ENCODE data around the gene KAZN. TPM values are rescaled to one million over a fixed set of nuclear protein-coding genes. Genes with fewer than 3 reads are reported as not detected.
A peak's percentile ranks its signal among the peaks of the same experiment; 100 is the strongest.

The KAZN gene
- total and polyA plus RNA-seq, 8 donors: 1.2 to 50.7 (median 6.8) TPM

DNA sequence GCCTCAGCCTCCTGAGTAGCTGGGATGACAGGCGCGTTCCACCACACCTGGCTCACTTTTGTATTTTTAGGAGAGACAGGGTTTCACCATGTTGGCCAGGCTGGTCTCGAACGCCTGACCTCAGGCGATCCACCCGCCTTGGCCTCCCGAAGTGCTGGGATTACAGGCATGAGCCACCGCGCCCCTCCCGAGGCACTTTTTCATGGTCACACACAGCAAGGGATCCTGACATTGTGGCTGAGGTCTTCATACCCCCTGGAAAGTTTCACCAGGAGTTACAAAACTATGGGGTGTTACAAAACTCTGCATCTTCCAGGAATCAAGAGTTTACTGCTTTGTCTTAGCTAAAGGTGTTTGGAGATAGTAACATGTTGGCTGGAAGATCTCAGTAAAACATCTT, 320.8 kb downstream of the KAZN start:
- Histone ChIP-seq H3K27ac (no peak overlapping the region), H3K27me3 (peaks cover 0 to 17% (median 0%) of the 10 kb centered on the region in 3 donors), H3K4me1 (peaks cover 0 to 5% (median 0%) of the 10 kb centered on the region in 4 donors), H3K4me3 (no peak overlapping the region), H3K36me3 (no peaks in the 10 kb centered on the region), H3K9me3 (no peaks in the 10 kb centered on the region)
- intact Hi-C loops (cut with DNase I; ENCODE audit: low total_unique reads): no loop called here
- no peak for DNase-seq
- 89 to 94% (median 92%) methylated on average over 10 of the region's 10 CpGs for WGBS, 5 donors
- TF ChIP-seq EP300 (IDR thresholded peaks at IDR 0.05) (no peak), POLR2AphosphoS5 (IDR thresholded peaks at IDR 0.05) (no peak), POLR2A (IDR thresholded peaks at IDR 0.05) (no peak)
- TF ChIP-seq, protein P1, sequence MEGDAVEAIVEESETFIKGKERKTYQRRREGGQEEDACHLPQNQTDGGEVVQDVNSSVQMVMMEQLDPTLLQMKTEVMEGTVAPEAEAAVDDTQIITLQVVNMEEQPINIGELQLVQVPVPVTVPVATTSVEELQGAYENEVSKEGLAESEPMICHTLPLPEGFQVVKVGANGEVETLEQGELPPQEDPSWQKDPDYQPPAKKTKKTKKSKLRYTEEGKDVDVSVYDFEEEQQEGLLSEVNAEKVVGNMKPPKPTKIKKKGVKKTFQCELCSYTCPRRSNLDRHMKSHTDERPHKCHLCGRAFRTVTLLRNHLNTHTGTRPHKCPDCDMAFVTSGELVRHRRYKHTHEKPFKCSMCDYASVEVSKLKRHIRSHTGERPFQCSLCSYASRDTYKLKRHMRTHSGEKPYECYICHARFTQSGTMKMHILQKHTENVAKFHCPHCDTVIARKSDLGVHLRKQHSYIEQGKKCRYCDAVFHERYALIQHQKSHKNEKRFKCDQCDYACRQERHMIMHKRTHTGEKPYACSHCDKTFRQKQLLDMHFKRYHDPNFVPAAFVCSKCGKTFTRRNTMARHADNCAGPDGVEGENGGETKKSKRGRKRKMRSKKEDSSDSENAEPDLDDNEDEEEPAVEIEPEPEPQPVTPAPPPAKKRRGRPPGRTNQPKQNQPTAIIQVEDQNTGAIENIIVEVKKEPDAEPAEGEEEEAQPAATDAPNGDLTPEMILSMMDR (IDR thresholded peaks at IDR 0.05): no peak

DNA sequence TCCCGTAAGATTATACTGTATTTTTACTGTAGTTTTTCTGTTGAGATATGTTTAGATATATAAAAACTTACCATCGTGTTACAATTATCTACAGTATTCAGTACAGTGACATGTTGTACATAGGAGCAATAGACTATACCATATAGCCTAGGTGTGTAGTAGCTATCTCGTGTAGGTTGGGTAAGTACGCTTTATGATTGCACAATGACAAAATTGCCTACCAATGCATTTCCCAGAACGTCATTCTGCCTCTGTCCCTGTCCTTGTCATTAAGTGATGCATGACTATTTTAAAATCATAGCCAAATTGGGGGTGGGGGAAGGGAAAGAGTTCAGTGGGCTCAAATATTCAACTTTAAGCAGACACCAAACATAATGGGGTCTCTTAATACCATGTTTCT, 321.3 kb downstream of the KAZN start:
- WGBS, 5 donors: 56 to 65% (median 60%) methylated on average over 5 of the region's 5 CpGs
- no peak for DNase-seq
- Histone ChIP-seq H3K27me3 (peaks cover 0 to 20% (median 3%) of the 10 kb centered on the region in 3 donors), H3K27ac (no peak overlapping the region), H3K4me3 (no peak overlapping the region), H3K36me3 (no peaks in the 10 kb centered on the region), H3K4me1 (peaks cover 2 to 8% (median 3%) of the 10 kb centered on the region in 4 donors), H3K9me3 (no peaks in the 10 kb centered on the region)
- TF ChIP-seq, protein P1 (IDR thresholded peaks at IDR 0.05): no peak
- intact Hi-C loops (cut with DNase I; ENCODE audit: low total_unique reads): no loop called here

DNA sequence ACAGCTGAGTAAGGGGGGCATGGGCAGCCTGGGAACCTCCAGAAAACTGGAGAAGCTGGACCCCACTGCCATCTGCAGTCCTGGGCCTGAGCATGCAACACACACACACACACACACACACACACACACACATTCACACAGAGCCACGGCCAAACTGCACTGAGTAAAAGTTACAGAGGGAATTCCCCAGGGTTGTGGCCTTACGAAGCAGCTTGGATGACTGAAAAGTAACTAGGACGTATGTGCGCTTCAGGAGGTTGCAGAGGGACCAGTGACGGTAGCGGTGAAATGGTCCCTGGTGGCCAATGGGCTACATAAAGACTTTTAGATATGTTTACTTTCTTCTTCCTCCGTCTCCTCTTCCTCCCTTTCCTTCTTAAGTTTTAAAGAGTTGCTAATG, 322.6 kb downstream of the KAZN start:
- Histone ChIP-seq H3K27me3 (peaks cover 0 to 33% (median 7%) of the 10 kb centered on the region in 3 donors), H3K27ac (no peak overlapping the region), H3K9me3 (no peaks in the 10 kb centered on the region), H3K36me3 (no peaks in the 10 kb centered on the region), H3K4me1 (peaks cover 11 to 21% (median 13%) of the 10 kb centered on the region in 4 donors), H3K4me3 (no peak overlapping the region)
- TF ChIP-seq, protein P1 (IDR thresholded peaks at IDR 0.05): no peak
- TF ChIP-seq POLR2A (IDR thresholded peaks at IDR 0.05) (no peak), EP300 (IDR thresholded peaks at IDR 0.05) (no peak), POLR2AphosphoS5 (IDR thresholded peaks at IDR 0.05) (no peak)
- WGBS, 5 donors: 45 to 55% (median 49%) methylated on average over 7 of the region's 7 CpGs
- DNase-seq: peak in 1 of 2 donors; percentile 53
- intact Hi-C loops (cut with DNase I; ENCODE audit: low total_unique reads): no loop called here

DNA sequence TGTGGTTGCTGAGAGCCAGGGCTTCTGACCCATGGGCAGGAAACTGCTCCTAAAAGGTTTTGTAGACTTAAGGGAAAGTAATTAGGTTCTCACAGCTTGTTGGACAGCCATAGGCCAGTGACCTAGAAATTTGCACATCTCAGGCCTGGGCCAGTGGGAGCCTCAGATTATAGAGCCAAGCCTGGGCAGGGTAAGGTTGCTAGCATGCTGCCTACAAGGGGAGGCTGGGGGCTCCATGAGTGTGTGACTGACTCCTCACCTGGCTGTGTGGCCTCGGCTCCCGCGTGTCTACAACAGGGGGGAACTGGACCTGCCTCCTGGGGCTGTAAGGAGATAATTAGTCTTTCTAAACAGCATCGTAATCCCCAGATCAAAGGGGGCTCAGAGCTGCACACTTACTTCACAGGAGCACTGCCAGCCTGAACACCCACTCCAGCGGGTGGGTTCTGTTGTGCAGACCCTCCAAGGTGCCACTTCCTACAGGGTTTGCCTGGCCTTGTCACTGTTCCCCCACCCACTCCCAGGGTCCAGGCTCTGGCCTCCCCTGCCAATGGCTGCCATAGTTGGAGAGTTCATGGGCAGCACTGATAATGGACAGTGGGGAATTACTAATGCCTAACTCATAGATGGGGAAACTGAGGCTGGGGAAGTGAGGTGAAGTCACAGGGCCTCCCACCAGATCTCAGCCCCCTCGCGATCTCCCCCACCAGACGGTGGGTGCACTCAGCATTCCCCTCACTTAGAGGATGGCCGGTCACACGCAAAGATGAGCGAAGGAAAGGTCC, 324.6 kb downstream of the KAZN start:
- DNase-seq: no peak
- Histone ChIP-seq H3K27ac (peak overlapping the region in 3 of 5 donors; percentile 64 to 81 (median 76)), H3K9me3 (no peaks in the 10 kb centered on the region), H3K36me3 (no peaks in the 10 kb centered on the region), H3K4me1 (peaks cover 11 to 22% (median 13%) of the 10 kb centered on the region in 4 donors), H3K4me3 (peak overlapping the region in 3 of 4 donors; percentile 35 to 91 (median 57)), H3K27me3 (peaks cover 0 to 50% (median 7%) of the 10 kb centered on the region in 3 donors)
- intact Hi-C loops (cut with DNase I; ENCODE audit: low total_unique reads): no loop called here
- TF ChIP-seq, protein P1 (IDR thresholded peaks at IDR 0.05): no peak
- TF ChIP-seq EP300 (IDR thresholded peaks at IDR 0.05) (no peak), POLR2A (IDR thresholded peaks at IDR 0.05) (no peak)
- 73 to 83% (median 79%) methylated on average over 11 of the region's 11 CpGs for WGBS, 5 donors
